Activated T-cell treated with anti-CD3 and anti-CD28 coated beads for 24 hours (primary cell): Measurements from ENCODE around the gene CASZ1.

Source experiments
- DNase-seq: peaks from one replicate; pipeline ENCODE4 v3.0.0-alpha.2; 2020; ENCODE audit warnings: low read depth

The CASZ1 gene

DNA sequence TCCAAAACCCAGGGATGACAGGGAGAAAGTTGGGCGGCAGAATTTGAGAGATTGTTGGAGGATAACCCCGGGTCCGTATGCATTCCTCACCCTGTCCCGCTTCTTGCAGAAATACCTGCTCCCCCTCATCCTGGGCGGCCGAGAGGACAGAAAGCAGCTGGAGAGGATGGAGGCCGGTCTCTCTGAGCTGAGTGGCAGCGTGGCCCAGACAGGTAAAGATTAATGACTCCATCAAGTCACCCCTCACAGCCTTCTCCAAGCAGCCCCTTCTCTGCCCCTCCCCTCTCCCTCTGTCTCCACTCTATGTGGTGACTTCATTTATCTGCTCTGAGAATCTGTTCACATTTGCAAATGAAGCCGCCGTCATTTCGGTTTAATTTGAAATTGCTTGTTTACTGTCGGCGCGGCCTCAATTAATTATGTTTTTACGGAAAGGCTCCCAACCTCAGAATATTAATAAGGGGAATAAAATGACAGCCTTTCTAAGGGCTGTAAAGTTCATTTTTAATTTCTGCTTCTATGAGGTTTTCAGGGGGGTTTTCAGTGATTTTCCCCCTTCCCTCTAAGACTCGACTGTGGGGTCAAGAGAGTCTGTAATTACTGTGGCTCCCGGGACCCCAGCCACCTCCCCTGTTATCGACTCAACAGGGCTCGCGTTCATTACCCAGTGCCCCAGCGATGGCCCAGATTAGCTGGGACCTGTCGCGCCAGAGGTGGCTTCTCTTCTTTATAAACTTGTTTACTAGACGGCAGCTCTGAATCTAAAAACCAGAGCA lies 173.3 kb downstream of the CASZ1 start:
- no peak for DNase-seq

DNA sequence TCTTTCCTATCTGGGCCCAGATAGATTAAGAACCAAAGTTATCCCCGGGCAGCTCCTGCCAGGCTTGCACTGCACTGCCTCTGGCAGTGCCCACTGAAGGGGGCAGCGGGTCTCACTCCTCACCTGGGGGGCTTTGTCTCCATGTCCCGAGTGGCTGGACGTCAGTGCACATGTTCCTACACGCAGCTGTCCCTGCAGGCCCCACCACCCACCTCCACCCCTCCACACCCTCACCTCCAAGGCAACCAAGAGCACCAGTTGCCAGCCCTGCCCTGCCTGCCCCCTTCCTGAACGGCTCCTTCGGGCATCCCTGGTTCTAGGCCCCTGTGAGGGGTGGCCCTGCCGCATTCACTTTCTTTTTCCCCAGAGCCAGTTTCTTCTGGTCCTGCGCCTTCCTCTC lies 174.5 kb downstream of the CASZ1 start:
- no peak for DNase-seq

DNA sequence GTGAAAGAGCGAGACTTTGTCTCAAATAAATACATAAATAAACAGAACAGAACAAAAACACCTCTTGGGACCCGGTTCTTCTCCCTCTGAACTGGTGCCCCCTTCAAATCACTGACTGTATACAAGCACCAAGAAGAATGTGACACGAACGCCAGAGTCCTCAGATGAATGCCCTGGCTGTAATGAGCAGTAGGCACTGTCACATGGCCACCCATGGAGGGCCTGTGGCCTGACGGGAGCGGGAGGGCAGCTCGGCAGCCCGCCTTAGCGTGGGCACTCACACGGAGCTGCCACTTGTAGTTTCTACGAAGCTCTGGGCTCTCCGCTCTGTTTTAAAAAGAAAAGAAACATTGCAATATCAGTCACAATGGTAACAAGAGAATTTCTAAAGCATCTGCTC lies 175.7 kb downstream of the CASZ1 start:
- no peak for DNase-seq

DNA sequence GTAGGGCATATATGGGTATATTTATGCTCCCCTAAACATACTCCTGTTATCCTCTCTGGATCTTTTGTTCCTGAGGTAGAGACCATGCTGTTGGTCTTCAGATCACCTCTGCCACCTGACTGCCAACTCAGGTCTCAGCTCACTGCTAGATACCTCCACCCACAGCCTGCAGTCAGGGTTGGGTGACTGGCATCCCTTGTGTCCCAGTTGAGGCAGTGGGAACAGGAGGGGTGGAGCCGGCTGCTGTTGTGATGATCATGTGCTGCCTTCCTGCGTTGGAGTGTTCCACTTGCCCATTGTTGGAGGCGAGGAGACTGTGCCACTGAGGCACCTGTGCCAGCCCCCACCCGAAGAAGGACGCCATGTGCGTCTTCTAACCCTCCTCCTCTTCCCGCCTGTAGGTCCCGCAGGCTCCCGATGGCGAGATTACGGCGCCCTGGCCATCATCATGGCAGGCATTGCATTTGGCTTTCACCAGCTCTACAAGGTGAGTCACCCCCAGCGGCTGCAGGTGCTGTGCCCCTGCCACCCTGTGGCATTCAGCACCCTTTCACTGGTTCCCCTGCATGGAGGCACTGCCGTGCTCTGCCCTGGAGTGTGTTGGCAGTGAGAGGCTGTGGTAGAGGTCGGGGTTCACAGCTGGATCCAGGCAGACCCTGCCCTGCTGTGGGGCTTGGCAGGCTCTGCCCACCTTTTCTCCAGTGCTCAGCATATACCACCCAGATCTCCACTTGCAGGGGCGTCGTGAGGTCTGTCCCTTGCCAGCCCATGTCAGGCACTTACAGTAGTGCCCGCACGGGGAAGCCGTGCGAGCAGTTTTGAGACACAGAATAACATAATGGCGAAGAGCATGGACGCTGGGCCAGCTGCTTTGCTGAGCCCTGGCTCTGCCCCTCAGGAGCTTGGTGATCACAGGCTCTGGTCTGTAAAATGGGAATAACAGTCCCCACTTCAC lies 178.2 kb downstream of the CASZ1 start:
- no peak for DNase-seq

DNA sequence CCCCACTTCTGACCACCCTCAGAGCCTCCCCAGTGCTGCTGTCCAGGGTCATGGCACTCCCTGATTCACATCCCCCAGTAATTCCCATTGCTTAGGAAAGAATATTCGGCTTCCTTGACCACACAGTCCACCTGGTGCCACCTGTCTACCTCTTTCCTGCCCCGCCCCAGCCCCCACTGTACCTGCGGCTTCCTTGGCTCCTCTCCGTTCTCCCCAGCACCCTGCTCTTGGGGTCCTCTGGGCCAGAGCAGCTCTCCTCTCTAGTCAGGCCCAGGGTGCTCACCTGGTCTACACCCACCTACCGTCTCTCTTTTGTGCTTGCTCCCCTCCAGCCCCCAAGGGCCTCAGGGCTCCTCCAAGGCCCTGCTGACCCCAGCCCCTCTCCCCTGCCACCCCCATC lies 179.1 kb downstream of the CASZ1 start:
- DNase-seq, result no peak

DNA sequence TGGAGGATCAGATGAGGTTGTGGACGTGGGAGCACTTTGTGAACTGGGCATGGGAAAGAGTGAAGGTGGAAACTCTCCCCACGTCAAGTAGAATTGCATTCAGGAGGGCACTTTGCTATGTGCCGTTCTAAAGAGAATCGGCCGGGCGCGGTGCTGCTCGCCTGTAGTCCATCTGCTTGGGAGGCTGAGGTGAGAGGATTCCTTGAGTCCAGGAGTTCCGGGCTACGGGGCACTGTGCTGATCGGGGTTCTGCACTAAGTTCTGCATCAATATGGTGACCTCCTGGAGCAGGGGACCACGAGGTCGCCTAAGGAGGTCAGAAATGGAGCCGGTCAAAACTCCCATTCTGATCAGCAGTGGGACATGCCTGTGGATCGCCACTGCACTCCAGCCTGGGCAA lies 179.8 kb downstream of the CASZ1 start:
- no peak for DNase-seq

DNA sequence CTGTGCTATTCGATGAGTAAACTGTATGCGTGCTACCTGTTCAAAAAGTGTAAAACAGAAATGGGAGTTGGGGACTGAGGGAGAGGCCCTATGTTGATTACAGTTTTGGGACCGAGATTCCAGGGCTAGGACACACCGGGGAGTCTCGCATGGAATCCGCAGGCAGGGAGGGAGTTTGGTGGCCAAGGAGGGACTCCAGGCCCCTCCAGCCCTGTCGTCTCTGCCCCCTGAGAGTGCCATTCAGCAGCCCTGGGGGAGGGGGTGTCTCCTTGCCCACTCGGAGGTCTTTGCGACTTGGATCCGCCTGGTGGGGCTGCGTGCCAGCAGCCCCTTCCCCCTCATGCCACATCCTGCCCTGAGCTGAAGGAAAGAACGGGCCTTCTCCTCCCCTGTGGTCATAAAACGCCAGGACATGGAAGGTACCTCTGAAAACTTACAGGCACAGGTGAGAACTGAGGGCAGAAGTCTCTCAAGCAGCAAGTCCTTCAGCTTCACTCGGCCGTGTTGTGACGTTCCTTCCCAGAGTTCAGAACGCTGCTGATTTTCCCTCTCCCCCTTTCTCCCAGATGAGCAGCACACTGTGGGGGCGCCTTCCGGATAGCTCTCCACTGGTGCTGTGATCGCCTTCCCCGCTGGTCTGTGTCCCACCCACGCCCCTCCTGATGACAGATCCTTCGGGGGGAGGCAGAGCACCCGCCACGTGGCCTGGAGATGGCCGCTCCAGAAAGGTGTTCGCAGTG lies 180.3 kb downstream of the CASZ1 start:
- DNase-seq, result no peak

DNA sequence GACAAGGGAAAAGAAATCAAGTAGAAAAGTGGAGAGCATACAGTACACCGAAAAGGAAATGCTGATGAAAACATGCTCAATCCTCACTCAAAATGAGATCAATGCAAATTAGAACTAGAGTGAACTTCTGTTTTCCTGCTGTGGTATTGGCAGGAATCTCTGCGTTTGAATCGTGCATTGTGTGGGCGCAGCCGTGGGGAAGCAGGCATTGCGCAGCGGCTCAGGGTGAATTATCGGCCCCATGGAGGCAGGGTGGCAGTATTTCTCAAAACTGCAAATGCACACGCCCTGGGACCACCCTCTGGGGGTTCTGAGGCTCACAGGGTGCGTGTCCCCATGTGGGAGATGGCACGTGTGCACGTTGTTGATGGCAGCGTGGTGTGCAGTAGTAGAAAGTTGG lies 181.1 kb downstream of the CASZ1 start:
- DNase-seq, result no peak

DNA sequence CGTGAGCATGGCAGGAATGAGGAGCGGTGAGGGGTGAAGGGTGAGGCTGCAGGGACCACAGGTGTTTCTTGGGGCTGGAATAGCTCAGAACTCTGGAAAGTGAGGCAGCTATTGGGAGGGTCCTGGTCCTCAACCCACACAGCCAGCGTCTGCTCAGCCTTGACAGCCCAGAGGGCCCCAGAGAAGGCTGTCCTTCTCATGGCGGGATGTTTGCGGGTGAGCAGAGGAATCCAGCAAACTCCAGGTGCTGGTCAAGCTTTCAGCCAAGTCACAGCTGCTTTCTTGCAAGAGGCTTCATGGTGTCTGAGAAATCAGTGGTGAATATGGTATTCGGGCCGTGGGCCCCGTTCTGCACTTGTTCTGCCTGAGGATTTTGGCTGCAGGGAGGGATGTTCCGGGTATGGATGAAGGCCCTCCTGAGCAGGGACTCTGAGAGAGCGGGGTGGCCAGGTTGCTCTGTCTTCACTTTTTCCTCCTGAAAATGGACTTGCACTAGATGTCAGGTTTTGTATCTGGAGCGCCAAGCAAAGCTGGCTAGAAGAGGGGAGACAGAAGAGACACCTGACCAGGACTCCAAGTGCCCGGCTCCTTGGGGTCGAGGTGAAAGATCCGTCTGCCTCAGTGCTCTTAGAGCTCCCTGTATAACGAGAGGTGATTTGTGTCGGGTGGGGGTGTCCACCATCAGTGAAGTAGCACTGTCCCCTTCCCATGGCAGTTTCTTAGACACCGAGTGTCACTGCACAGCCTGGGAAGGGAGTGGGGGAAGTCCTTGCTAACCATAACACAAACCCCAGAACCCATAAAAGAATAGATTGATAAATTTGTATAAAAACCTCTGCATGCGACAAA lies 181.8 kb downstream of the CASZ1 start:
- no peak for DNase-seq

DNA sequence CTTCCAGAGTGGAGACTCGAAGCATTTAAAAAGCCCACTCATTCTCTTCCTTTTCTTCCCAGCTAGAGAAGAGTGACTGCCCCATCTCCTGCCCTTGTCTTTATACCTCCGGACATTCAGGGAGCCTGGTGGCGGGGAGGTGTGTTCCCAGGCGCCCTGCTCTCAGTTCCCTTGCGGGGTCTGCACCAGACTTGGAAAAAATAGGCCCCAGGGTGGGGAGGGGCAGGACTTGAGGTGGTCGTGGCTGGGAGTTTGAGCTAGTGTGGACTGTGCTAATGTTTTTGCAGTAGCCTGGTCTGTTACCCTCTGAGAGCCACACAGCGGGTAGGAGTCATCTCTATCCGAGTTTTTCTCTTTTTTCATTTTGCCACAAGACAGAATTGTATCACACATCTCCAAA lies 182.6 kb downstream of the CASZ1 start:
- DNase-seq, result no peak

DNA sequence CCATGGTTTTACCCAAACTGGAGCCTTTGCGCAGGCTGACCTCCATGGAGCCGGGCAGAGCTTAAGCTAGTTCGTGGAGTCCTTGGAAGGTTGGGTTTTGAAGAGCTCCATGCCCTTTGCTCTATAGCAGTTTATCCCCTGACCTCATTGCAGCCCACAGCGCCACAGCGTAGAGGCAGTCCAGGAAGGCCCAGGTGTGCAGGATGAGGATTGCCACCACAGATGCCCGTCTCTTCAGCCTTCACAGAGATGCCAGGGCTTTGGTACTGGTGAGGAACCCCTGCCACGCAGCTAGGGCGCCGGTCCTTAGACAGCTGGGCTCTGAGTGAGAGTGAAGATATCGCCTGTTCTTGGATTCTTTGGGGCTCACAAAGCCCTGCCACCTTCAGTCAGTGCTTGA lies 183.1 kb downstream of the CASZ1 start:
- DNase-seq, result no peak

DNA sequence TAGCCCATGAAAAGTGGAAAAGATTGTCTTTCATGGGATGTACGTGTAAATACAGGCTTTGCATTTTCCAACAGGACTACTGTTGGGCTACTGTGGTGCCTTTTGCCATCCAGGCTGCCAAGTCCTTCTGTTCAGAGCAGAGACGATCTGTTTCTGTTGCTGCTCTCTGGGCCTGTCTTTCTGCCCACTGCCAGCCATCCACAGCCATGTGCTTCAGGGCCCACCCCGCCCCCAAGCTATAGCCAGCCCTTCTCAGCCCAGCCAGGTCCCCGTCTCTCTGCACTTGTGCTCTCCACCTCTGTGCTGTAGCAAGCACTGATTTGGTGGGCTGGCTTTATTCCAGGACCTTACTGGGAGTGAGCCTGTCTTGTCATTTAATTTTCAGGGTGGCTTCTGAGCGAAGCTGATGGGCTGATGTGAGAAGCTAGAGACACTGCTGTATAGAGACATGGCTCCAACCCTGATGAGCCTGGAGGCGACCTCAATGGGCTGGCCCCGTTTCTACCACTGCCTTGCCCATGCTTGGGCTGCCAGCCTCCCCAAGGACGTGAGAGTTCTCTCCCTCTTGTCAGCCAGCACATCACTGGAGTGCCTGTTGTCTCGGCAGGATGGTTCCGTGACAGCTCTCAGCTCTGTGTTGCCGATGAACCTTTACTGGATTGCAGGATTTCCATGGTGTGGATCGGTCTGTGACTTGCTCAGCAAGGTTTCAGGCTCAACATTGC lies 183.8 kb downstream of the CASZ1 start:
- no peak for DNase-seq

DNA sequence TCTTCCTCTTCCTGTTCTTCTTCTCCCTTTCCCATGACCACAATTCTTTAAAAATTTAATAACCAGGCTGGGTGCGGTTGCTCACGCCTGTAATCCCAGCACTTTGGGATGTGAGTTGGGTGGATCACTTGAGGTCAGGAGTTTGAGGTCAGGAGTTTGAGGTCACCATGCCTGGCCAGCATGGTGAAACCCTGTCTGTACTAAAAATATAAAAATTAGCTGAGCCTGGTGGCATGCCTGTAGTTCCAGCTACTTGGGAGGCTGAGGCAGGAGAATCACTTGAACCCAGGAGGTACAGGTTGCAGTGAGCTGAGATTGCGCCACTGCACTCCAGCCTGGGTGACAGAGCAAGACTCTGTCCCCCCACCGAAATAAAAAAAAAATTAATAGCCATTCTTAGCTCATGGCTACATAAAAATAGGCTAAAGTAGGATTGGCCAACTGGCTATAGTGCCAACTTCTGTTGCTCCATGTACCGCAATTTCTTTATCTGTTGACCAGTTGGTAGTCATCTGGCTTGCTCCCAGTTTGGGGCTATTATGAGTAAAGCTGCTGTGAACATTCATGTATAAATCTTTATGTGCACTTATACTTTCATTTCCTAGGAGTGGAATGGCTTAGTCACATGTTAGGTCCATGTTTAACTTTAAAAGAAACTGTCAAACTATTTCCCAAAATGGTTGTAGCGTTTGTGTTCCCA lies 185.4 kb downstream of the CASZ1 start:
- no peak for DNase-seq

DNA sequence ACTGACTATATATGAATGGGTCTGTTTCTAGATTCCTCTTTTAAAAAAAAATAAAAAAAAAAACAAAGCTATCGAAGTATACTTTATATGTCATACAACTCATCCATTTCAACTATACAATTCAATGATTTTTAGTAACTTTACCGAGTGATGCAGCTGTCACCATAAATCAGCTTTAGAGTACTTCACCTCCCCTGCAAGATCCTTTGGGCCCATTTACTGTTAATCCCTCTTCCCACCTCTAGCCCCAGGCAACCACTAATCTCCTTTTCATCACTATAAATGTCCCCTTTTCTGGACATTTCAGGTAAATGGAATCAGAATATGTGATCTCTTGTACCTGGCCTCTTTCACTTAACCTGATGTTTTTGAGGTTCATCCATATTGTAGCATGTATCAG lies 187.8 kb downstream of the CASZ1 start:
- DNase-seq, result no peak

DNA sequence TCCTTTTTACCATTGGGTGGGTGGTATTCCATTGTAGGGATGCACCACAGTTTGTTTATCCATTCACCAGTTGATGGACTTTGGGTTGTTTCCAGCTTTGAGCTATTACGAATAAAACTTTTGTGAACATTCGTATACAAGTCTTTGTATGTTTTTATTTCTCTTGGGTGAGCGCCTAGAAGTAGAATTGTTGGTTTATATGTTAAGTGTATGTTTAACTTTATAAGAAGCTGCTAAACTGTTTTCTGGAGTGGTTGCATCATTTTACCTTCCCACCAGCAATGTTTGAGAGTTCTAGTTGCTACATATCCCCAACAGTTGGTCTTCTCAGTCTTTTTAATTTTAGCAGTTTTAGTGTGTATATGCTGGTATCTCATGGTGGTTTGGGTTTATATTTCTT lies 189.2 kb downstream of the CASZ1 start:
- no peak for DNase-seq

DNA sequence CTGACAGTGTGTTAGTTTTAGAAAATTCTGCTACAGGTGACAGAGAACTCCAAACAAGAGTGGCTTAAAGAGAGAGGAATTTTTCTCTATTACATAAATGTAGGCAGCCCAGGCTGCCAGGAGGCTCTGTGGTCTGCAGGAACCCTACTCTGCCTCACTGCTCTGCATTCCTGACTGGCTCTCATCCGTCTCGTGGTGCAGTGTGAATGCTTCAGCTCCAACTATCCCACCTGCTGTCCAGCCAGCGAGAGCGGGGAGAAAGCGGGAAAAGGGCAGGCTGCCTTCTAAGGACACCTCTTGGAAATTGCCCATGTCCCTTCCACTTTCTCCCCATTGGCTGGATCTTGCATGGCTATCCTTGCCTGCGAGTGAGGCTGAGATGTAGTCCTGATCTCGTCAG lies 190.4 kb downstream of the CASZ1 start:
- DNase-seq, result no peak

DNA sequence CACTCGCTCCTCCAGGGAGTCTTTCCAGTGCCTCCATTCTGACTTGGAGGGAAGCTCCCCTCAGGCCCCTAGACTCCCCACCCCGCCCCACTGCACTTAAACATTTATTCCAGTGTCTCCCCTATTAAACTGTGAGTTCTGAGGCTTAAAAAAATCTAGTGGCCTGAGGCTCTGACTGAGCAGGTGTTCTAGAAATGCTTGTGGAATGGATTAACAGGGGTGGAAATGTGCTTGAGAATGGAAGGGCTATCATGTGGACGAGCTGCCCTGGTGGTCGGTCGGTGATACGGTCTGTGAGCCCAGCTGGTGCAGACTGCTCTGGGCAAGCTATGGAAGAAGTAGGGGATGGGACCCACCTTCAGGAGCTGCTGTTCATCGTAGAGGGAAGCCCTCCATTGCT lies 191.5 kb downstream of the CASZ1 start:
- no peak for DNase-seq

DNA sequence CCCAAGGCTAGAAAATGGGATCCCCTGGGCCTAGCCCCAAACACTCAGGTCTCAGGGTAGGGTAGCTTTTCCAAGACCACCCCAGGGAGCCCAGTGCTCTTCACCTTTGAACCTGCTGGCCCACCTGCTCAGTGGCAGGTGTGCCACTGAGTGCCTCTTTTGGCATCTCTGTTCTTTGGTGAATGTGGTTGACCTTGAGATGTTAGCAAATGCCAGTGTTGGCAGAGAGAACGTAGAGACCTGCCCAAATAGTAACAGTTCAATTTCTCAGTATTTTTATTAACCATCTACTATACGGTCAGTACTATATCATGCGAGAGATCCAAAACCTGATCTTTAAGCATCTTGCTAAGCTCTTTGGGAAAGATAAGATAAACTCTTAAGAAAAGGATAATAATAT lies 193.5 kb downstream of the CASZ1 start:
- no peak for DNase-seq

DNA sequence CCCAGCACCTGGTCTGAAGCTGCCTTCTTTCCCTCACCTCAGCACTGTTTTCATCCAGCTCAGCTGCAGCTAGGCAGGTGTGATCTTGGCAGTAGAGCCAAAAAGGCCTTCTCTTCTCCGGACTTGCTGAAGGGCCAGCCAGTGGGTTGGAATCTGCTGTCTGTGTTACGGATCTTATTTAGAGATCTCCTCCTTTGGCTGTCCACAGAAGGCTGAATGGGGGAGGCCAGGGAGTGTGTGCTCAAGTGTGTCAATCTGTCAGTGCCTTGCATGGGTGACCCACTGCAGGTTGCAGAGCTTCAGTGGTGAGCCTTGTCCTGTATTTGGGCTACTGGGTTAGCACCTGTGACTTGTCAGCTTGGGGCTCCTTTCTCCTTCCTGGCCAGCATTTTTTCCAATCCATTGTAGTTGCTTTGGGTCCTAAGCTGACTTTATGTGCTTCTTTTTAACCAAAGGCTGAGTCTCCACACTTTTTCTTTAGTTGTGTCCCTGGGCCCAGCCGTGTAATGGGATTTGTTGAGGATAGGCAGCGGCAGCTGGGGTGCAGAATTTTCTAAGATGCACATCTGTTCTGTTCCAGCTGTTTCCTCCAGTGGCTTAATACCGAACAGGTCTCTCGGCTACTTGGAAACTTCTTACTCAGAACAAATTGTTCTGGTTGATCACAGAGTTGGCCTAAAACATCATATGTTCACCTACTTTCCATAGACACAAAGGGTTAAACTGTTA lies 194.9 kb downstream of the CASZ1 start:
- no peak for DNase-seq
